NT2/D1 (cell line): ENCODE measurements around the gene BEAN1.
A peak's percentile ranks its signal among the peaks of the same experiment; 100 is the strongest.

Experiments
- DNase-seq: peaks from one replicate; pipeline ENCODE4 v3.0.0-alpha.2; 2011; ENCODE audit warnings: low read depth, low spot score
- H3K27me3 ChIP-seq: 2 replicates; pipeline ENCODE4 v1.6.0; 2011; ENCODE audit warnings: mild to moderate bottlenecking; ENCODE audit not compliant: insufficient read length, insufficient read depth
- H3K36me3 ChIP-seq: 2 replicates; pipeline ENCODE4 v1.6.1; 2011; ENCODE audit warnings: mild to moderate bottlenecking, low read length, mixed read lengths; ENCODE audit not compliant: insufficient read depth, insufficient read length
- H3K4me1 ChIP-seq: 2 replicates; pipeline ENCODE4 v1.5.1; 2011; ENCODE audit not compliant: insufficient read depth, insufficient read length
- H3K4me3 ChIP-seq: 2 replicates; pipeline ENCODE4 v1.5.1; 2011; ENCODE audit warnings: low read depth; ENCODE audit not compliant: insufficient read length
- H3K9ac ChIP-seq: 2 replicates; pipeline ENCODE4 v1.6.0; 2011; ENCODE audit warnings: low read depth; ENCODE audit not compliant: insufficient read length
- H3K9me3 ChIP-seq: 2 replicates; pipeline ENCODE4 v1.5.1; 2011; ENCODE audit warnings: mild to moderate bottlenecking, low read length; ENCODE audit not compliant: insufficient read depth
- SUZ12 ChIP-seq: IDR thresholded peaks from 2 replicates; pipeline ENCODE4 v1.6.1; 2011; ENCODE audit not compliant: insufficient read length, insufficient read depth; ENCODE audit errors: extremely low read depth
- YY1 ChIP-seq: IDR thresholded peaks from 2 replicates; pipeline ENCODE4 v1.6.1; 2011; ENCODE audit not compliant: insufficient read length, insufficient read depth
- ZNF274 ChIP-seq: IDR thresholded peaks from 2 replicates; pipeline ENCODE4 v1.6.1; 2011; ENCODE audit warnings: mild to moderate bottlenecking, low read depth, low read length

Gene BEAN1

GRCh38 chr16:66479661-66480264 is 52.7 kb downstream of the BEAN1 start:
- no peak for TF ChIP-seq YY1
- TF ChIP-seq ZNF274: no peak
- no peak for TF ChIP-seq SUZ12
- Histone ChIP-seq H3K36me3 (no peaks in the 10 kb centered on the region), H3K9ac (no peak overlapping the region), H3K4me1 (peaks cover 32% of the 10 kb centered on the region), H3K9me3 (no peaks in the 10 kb centered on the region), H3K4me3 (no peak overlapping the region), H3K27me3 (no peaks in the 10 kb centered on the region)
- DNase-seq: no peak

- Histone ChIP-seq H3K9ac (no peak overlapping the region), H3K27me3 (no peaks in the 10 kb centered on the region), H3K4me3 (no peak overlapping the region), H3K4me1 (peaks cover 32% of the 10 kb centered on the region), H3K9me3 (no peaks in the 10 kb centered on the region), H3K36me3 (no peaks in the 10 kb centered on the region)
- no peak for DNase-seq
- TF ChIP-seq ZNF274: no peak
- TF ChIP-seq YY1: no peak
- no peak for TF ChIP-seq SUZ12
Observed at GRCh38 chr16:66480265-66481080, 53.4 kb downstream of the BEAN1 start.

DNA sequence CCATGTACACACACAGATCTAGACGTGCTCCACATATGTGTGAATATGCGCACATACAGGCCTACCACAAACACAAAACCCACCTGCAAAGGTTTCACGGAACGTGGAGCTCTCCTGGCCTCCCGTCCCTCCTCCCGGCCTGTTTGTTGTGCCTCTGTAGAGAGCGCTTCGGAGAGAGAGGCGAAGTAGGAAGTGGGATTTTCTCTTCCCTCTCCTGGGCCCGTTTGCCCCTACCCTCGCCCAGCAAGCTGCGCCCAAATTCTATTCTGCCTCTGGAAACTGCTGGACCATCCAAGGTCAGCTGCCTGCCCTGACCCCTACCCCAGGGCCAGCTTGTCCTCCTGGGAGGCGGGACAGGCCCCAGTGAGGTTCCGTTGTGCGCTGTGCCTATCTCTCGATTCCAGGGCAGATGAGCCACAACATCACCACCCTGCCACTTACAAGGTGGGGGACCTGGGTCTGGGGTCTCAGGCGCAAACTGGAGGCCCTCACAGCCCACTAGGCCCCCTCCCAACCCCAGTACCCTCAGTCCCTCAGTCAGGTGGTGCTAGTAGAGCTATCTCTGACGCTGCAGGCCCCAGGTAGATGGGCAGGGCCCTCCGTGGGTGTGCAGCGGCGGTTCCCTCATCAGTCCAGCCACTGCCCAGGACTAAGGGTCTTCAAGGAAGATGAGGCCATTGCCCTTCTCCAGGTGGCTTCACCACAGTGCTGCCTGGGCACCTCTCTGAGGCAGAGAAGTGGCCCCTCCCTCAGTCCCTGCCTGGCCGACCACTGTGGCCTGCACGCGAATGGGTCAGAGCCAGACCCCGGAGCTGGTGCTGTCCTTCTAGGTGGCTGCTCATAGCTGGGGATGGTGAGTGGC is 54.2 kb downstream of the BEAN1 start:
- no peak for TF ChIP-seq SUZ12
- TF ChIP-seq ZNF274: no peak
- no peak for TF ChIP-seq YY1
- H3K4me3 ChIP-seq: no peak overlapping the region
- no peaks in the 10 kb centered on the region for H3K9me3 ChIP-seq
- H3K4me1 ChIP-seq: peaks cover 31% of the 10 kb centered on the region
- H3K27me3 ChIP-seq: no peaks in the 10 kb centered on the region
- no peak for DNase-seq
- H3K36me3 ChIP-seq: no peaks in the 10 kb centered on the region
- H3K9ac ChIP-seq: no peak overlapping the region

DNA sequence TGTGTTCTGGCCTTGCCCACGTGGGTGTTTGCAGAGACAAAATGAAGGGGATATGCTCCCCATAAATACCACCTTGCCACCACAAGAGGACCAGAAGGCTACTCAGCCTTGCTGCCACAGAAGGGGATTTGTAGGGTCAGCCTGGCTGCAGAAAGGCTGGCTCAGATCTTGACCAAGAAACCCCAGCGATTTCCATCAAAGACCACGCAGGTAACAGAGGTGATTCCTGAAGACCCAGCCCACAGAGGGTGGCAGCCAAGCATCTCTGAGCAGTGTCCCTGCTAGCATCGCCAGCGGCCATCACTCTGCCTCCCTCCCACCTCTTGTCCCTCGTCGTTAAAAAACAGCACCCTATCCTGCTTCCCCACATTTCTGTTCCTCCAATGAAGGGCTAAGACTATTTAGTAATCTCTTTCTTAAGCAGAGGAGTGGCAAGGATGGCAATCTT is 54.9 kb downstream of the BEAN1 start:
- Histone ChIP-seq H3K9me3 (no peaks in the 10 kb centered on the region), H3K36me3 (no peaks in the 10 kb centered on the region), H3K4me1 (peaks cover 28% of the 10 kb centered on the region), H3K9ac (no peak overlapping the region), H3K4me3 (no peak overlapping the region), H3K27me3 (no peaks in the 10 kb centered on the region)
- no peak for TF ChIP-seq ZNF274
- no peak for TF ChIP-seq YY1
- TF ChIP-seq SUZ12: no peak
- no peak for DNase-seq

DNA sequence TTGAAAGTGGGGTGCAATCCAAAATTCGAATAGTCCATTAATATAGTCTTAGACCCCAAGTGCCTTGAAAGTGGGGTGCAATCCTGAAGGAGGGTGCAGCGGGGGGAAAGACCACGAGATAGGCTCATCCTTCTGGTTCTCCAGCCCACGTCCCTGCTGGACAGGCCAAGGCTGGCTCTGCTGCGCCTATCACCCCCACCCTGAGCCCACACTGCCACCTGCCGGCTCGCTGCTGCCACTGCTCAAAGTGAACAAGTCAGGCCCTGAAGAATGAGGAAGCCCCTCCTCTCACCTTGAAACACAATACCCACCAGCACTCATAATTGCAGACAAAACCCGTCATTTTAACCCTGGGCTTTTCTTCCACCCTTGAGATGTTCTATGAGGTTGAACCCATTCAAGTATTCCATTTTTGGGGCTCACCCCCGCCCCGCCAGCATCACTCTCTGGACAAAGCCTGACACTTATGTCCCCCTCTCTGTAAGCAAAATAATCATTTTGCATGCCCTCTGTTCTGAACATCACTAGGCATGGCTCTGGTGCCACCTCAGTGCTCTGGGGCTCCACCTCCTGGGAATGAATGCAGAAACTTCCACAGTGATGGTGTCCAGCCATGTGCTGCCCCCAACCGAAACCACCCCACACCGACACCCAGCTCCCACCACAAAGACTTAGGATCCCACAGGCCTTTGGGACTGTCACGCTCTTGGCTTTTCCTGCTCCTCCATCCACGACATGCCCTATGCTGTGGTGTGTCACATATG is 56.8 kb downstream of the BEAN1 start:
- H3K4me1 ChIP-seq: peaks cover 26% of the 10 kb centered on the region
- no peak for TF ChIP-seq SUZ12
- no peak for TF ChIP-seq ZNF274
- TF ChIP-seq YY1: no peak
- DNase-seq: peak; percentile 68
- no peaks in the 10 kb centered on the region for H3K27me3 ChIP-seq
- H3K9me3 ChIP-seq: peaks cover 5% of the 10 kb centered on the region; the same call in 1 of the 2 replicates
- H3K36me3 ChIP-seq: no peaks in the 10 kb centered on the region
- H3K9ac ChIP-seq: no peak overlapping the region
- H3K4me3 ChIP-seq: no peak overlapping the region

- Histone ChIP-seq H3K4me1 (peaks cover 22% of the 10 kb centered on the region), H3K4me3 (no peak overlapping the region), H3K36me3 (no peaks in the 10 kb centered on the region), H3K9me3 (peaks cover 5% of the 10 kb centered on the region; the same call in 1 of the 2 replicates), H3K27me3 (no peaks in the 10 kb centered on the region), H3K9ac (no peak overlapping the region)
- TF ChIP-seq ZNF274: no peak
- TF ChIP-seq YY1: no peak
- no peak for TF ChIP-seq SUZ12
- DNase-seq: no peak
Observed at GRCh38 chr16:66484453-66485213, 57.5 kb downstream of the BEAN1 start.
